K562 (cell line): Measurements from ENCODE around the gene MAN2B1. TPM values are rescaled to one million over a fixed set of nuclear protein-coding genes. Genes with fewer than 3 reads are reported as not detected.

Experiments
- BCL6 ChIP-seq: fragments of 250-450 bp; sonication (Bioruptor Pico); IDR thresholded peaks from 2 replicates; pipeline ENCODE4 v1.4.0; 2020
- CCNT2 ChIP-seq: IDR thresholded peaks from 2 replicates; pipeline ENCODE4 v1.6.1; 2011; ENCODE audit warnings: borderline replicate concordance, low read depth, mild to moderate bottlenecking, moderate library complexity, mixed read lengths, low read length; ENCODE audit not compliant: insufficient read length; ENCODE audit errors: extremely low read depth
- ETV5 ChIP-seq: sonication (generic); formaldehyde crosslinking; IDR thresholded peaks from 2 replicates; pipeline ENCODE4 v1.4.0; 2020; ENCODE audit warnings: low read depth, mild to moderate bottlenecking, missing genetic modification reagents
- L3MBTL2 ChIP-seq: fragments of 450-650 bp; IDR thresholded peaks from 2 replicates; pipeline ENCODE4 v1.6.1; 2016; ENCODE audit warnings: mild to moderate bottlenecking, moderate library complexity
- MTA3 ChIP-seq: fragments of 450-650 bp; formaldehyde crosslinking; IDR thresholded peaks from 2 replicates; pipeline ENCODE4 v1.6.1; 2017; ENCODE audit warnings: mild to moderate bottlenecking, borderline replicate concordance
- NRF1 ChIP-seq, 2 experiments: fragments of 450-650 bp; IDR thresholded peaks in 1 of 2; conservative IDR thresholded peaks in 1 of 2; 2 replicates each; pipeline ENCODE4 v1.6.1; 2014; ENCODE audit warnings: mild to moderate bottlenecking in 2 of 2
- PHF8 ChIP-seq: fragments of 200-600 bp; sonication (generic); IDR thresholded peaks from 2 replicates; pipeline ENCODE4 v1.6.1; 2012; ENCODE audit warnings: mixed run types, mild to moderate bottlenecking, inconsistent platforms, low read length, moderate library complexity, borderline replicate concordance
- POLR2A ChIP-seq: fragments of 450-650 bp; conservative IDR thresholded peaks from 2 replicates; pipeline ENCODE4 v1.6.1; 2016
- SIN3A ChIP-seq, 2 experiments: fragments of 150-350 bp in 1 of 2; IDR thresholded peaks; 2 replicates each; pipeline ENCODE4 v1.6.1; 2011 to 2016; ENCODE audit warnings: borderline replicate concordance in 2 of 2, low read depth in 2 of 2, low read length in 2 of 2, mild to moderate bottlenecking in 2 of 2, moderate library complexity in 2 of 2; ENCODE audit not compliant: control insufficient read depth in 1 of 2
- SRF ChIP-seq, 2 experiments: fragments of 250-450, 450-650 bp in 1 of 2; sonication (Bioruptor Pico) in 1 of 2; sonication (generic) in 1 of 2; formaldehyde crosslinking; IDR thresholded peaks; 2 replicates each; pipeline versions ENCODE4 v1.5.0 to v1.5.1; 2020 to 2022; ENCODE audit warnings: mild to moderate bottlenecking in 1 of 2, missing genetic modification reagents in 1 of 2
- SUPT5H ChIP-seq: fragments of 450-650 bp; IDR thresholded peaks from 2 replicates; pipeline ENCODE4 v1.6.1; 2016
- ZNF263 ChIP-seq: sonication (generic); formaldehyde crosslinking; IDR thresholded peaks from 2 replicates; pipeline ENCODE4 v1.8.0; 2022; ENCODE audit warnings: mild to moderate bottlenecking, missing genetic modification reagents, borderline replicate concordance
- ZNF444 ChIP-seq: fragments of 250-450 bp; sonication (Bioruptor Pico); IDR thresholded peaks from 2 replicates; pipeline ENCODE4 v1.4.0; 2020; ENCODE audit warnings: mild to moderate bottlenecking, moderate library complexity
- polyA plus RNA-seq, 8 experiments: library from polyadenylated mRNA; depleted of rRNA in 4 of 8; stranded (reverse) in 5 of 8; unstranded in 3 of 8; fragments of >200 nt; fragmentation: Nextera tagmentation in 2 of 8; fragmentation: Illumina TruSeq in 1 of 8; extraction: Ambion mirVana in 2 of 8; extraction: Trizol in 1 of 8; gene quantifications; 2 replicates each; pipeline versions ENCODE4 v1.2.1 to v1.2.3, GENCODE V29; 2011 to 2014; ENCODE audit warnings: inconsistent platforms in 1 of 8, missing spikeins in 1 of 8
- total RNA-seq, 7 experiments: library from RNA; depleted of rRNA in 6 of 7; stranded (reverse); fragments of >200 nt in 6 of 7; fragmentation: Illumina TruSeq in 2 of 7; extraction: Trizol in 2 of 7; gene quantifications; 2 replicates each; pipeline versions ENCODE4 v1.2.1 to v1.2.3, GENCODE V29; 2011 to 2021; ENCODE audit warnings: low replicate concordance in 1 of 7
- TF ChIP-seq, protein P1 (sequence below): sonication (generic); formaldehyde crosslinking; IDR thresholded peaks from 2 replicates; pipeline ENCODE4 v1.8.1; 2023; ENCODE audit warnings: mild to moderate bottlenecking, missing genetic modification reagents, moderate library complexity
- TF ChIP-seq, protein P2 (sequence below): fragments of 450-650 bp; IDR thresholded peaks from 2 replicates; pipeline ENCODE4 v1.7.1; 2018; ENCODE audit warnings: mild to moderate bottlenecking, low read depth; ENCODE audit not compliant: partially characterized antibody

Gene MAN2B1
- total and polyA plus RNA-seq, 9 of the 15 experiments (the other 6 are each of a cell fraction or from before 2014, with no cell fraction given): 0.59 to 33.8 (median 11.4) TPM

GRCh38 chr19:12666265-12667048 is at the start of gene MAN2B1, which contains the start of gene WDR83 (continued):
- TF ChIP-seq, protein P1, sequence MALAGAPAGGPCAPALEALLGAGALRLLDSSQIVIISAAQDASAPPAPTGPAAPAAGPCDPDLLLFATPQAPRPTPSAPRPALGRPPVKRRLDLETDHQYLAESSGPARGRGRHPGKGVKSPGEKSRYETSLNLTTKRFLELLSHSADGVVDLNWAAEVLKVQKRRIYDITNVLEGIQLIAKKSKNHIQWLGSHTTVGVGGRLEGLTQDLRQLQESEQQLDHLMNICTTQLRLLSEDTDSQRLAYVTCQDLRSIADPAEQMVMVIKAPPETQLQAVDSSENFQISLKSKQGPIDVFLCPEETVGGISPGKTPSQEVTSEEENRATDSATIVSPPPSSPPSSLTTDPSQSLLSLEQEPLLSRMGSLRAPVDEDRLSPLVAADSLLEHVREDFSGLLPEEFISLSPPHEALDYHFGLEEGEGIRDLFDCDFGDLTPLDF (CRISPR knock-in tag): peak; percentile 42; the same call in 1 of the 2 replicates
- TF ChIP-seq NRF1 (conservative IDR thresholded peaks at IDR 0.05 in 1 of 2, IDR thresholded peaks at IDR 0.05 in 1 of 2) (peak; percentile 26 to 27; a peak in 3 of 4 replicates), PHF8 (peak; percentile 78; the same call in 1 of the 2 replicates), BCL6 (CRISPR knock-in tag) (no peak), SRF (CRISPR knock-in tag; IDR thresholded peaks at IDR 0.05) (0 out of 4 replicates have a peak, but pooled peaks of 1 of the 2 experiments have one; percentile 27), ZNF263 (no peak), ETV5 (0 out of 2 replicates have a peak, but pooled peaks have one; percentile 37), ZNF444 (CRISPR knock-in tag) (no peak), SUPT5H (peak; percentile 44; the same call in 1 of the 2 replicates), SIN3A (IDR thresholded peaks at IDR 0.05; ENCODE audit: borderline replicate concordance in 2 of 2, control insufficient read depth in 1 of 2, low read depth in 2 of 2, low read length in 2 of 2) (peak in 1 of 2 experiments; percentile 51; a peak in 2 of 4 replicates), MTA3 (0 out of 2 replicates have a peak, but pooled peaks have one; percentile 51), L3MBTL2 (peak; percentile 33; the same call in 1 of the 2 replicates), POLR2A (peak; percentile 55; the same call in 1 of the 2 replicates), CCNT2 (peak; percentile 44)
- TF ChIP-seq, protein P2, sequence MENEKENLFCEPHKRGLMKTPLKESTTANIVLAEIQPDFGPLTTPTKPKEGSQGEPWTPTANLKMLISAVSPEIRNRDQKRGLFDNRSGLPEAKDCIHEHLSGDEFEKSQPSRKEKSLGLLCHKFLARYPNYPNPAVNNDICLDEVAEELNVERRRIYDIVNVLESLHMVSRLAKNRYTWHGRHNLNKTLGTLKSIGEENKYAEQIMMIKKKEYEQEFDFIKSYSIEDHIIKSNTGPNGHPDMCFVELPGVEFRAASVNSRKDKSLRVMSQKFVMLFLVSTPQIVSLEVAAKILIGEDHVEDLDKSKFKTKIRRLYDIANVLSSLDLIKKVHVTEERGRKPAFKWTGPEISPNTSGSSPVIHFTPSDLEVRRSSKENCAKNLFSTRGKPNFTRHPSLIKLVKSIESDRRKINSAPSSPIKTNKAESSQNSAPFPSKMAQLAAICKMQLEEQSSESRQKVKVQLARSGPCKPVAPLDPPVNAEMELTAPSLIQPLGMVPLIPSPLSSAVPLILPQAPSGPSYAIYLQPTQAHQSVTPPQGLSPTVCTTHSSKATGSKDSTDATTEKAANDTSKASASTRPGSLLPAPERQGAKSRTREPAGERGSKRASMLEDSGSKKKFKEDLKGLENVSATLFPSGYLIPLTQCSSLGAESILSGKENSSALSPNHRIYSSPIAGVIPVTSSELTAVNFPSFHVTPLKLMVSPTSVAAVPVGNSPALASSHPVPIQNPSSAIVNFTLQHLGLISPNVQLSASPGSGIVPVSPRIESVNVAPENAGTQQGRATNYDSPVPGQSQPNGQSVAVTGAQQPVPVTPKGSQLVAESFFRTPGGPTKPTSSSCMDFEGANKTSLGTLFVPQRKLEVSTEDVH: peak; percentile 25
